ENCODE measurements around the gene BCKDHA. TPM values are rescaled to one million over a fixed set of nuclear protein-coding genes. Genes with fewer than 3 reads are reported as not detected.

Gene BCKDHA
- total and polyA plus RNA-seq, 9 of the 15 experiments (the other 6 are each of a cell fraction or from before 2014, with no cell fraction given), result 4.5 to 52.5 (median 14.1) TPM

DNA sequence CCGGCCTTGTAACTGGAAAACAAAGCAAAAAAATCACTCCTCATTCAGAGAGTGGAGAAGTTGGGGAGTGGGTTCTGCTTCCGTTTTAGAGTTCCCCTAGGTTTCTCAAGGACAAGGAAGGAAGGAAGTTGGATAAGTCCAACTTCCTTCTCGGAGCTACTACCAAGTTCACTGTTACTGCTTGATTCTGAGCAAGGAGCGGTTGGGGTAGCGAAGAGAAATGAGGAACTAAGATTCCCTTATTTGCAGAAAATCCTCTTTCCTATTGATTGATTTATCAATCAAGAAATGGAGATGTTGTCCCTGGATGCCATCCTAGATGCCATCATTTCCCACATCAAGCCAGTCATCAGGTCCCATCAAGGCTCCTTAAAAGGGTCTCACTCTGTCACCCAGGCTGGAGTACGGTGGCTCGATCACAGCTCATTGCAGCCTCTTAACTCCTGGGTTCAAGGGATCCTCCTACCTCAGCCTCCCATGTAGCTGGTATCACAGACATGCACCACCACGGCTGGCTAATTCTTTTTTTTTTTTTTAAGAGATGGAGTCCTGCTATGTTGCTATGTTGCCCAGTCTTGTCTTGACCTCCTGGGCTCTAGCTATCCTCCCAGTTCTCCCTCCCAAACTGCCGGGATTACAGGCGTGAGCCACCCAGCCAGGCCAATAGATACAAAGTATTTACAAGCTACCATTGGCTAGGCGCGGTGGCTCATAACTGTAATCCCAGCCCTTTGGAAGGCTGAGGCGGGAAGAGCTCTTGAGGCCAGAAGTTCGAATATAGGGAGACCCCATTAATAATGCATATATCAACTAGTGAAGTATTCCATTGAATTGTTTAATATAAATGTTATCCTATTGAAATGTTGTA is 32.9 kb upstream of the BCKDHA start (continued):
- TF ChIP-seq, protein P1, sequence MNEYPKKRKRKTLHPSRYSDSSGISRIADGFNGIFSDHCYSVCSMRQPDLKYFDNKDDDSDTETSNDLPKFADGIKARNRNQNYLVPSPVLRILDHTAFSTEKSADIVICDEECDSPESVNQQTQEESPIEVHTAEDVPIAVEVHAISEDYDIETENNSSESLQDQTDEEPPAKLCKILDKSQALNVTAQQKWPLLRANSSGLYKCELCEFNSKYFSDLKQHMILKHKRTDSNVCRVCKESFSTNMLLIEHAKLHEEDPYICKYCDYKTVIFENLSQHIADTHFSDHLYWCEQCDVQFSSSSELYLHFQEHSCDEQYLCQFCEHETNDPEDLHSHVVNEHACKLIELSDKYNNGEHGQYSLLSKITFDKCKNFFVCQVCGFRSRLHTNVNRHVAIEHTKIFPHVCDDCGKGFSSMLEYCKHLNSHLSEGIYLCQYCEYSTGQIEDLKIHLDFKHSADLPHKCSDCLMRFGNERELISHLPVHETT (CRISPR knock-in tag; conservative IDR thresholded peaks at IDR 0.05 in 1 of 2, IDR thresholded peaks at IDR 0.05 in 1 of 2), result peak in 1 of 2 experiments; percentile 38; a peak in 1 of 4 replicates
- TF ChIP-seq ESRRB (CRISPR knock-in tag; IDR thresholded peaks at IDR 0.05; ENCODE audit: borderline replicate concordance) (no peak), OTX1 (CRISPR knock-in tag; IDR thresholded peaks at IDR 0.05) (no peak), TAF1 (IDR thresholded peaks at IDR 0.05; ENCODE audit: control insufficient read depth, extremely low read depth, insufficient read depth, low read length, severe bottlenecking) (no peak), TSC22D4 (tag; IDR thresholded peaks at IDR 0.05) (no peak), BRD9 (IDR thresholded peaks at IDR 0.05; ENCODE audit: low read depth, partially characterized antibody) (peak; percentile 59), SIRT6 (IDR thresholded peaks at IDR 0.05; ENCODE audit: low read depth, low read length) (no peak), FUS (optimal IDR thresholded peaks at IDR 0.05; ENCODE audit: low read depth, low read length) (no peak), E2F3 (CRISPR knock-in tag; IDR thresholded peaks at IDR 0.05) (no peak), ZNF212 (CRISPR knock-in tag; IDR thresholded peaks at IDR 0.05) (no peak), ZNF717 (CRISPR knock-in tag; IDR thresholded peaks at IDR 0.05) (no peak), LCOR (CRISPR knock-in tag; IDR thresholded peaks at IDR 0.05) (no peak), XRCC3 (IDR thresholded peaks at IDR 0.05) (no peak), NONO (IDR thresholded peaks at IDR 0.05; ENCODE audit: low read depth in 2 of 2, low read length in 1 of 2) (no peak)
- TF ChIP-seq, protein P2, sequence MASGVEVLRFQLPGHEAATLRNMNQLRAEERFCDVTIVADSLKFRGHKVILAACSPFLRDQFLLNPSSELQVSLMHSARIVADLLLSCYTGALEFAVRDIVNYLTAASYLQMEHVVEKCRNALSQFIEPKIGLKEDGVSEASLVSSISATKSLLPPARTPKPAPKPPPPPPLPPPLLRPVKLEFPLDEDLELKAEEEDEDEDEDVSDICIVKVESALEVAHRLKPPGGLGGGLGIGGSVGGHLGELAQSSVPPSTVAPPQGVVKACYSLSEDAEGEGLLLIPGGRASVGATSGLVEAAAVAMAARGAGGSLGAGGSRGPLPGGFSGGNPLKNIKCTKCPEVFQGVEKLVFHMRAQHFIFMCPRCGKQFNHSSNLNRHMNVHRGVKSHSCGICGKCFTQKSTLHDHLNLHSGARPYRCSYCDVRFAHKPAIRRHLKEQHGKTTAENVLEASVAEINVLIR (CRISPR knock-in tag; IDR thresholded peaks at IDR 0.05), result no peak
- TF ChIP-seq, protein P3, sequence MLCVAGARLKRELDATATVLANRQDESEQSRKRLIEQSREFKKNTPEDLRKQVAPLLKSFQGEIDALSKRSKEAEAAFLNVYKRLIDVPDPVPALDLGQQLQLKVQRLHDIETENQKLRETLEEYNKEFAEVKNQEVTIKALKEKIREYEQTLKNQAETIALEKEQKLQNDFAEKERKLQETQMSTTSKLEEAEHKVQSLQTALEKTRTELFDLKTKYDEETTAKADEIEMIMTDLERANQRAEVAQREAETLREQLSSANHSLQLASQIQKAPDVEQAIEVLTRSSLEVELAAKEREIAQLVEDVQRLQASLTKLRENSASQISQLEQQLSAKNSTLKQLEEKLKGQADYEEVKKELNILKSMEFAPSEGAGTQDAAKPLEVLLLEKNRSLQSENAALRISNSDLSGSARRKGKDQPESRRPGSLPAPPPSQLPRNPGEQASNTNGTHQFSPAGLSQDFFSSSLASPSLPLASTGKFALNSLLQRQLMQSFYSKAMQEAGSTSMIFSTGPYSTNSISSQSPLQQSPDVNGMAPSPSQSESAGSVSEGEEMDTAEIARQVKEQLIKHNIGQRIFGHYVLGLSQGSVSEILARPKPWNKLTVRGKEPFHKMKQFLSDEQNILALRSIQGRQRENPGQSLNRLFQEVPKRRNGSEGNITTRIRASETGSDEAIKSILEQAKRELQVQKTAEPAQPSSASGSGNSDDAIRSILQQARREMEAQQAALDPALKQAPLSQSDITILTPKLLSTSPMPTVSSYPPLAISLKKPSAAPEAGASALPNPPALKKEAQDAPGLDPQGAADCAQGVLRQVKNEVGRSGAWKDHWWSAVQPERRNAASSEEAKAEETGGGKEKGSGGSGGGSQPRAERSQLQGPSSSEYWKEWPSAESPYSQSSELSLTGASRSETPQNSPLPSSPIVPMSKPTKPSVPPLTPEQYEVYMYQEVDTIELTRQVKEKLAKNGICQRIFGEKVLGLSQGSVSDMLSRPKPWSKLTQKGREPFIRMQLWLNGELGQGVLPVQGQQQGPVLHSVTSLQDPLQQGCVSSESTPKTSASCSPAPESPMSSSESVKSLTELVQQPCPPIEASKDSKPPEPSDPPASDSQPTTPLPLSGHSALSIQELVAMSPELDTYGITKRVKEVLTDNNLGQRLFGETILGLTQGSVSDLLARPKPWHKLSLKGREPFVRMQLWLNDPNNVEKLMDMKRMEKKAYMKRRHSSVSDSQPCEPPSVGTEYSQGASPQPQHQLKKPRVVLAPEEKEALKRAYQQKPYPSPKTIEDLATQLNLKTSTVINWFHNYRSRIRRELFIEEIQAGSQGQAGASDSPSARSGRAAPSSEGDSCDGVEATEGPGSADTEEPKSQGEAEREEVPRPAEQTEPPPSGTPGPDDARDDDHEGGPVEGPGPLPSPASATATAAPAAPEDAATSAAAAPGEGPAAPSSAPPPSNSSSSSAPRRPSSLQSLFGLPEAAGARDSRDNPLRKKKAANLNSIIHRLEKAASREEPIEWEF (CRISPR knock-in tag; IDR thresholded peaks at IDR 0.05), result no peak; the same call in 1 of the 2 replicates
- TF ChIP-seq, protein P4, sequence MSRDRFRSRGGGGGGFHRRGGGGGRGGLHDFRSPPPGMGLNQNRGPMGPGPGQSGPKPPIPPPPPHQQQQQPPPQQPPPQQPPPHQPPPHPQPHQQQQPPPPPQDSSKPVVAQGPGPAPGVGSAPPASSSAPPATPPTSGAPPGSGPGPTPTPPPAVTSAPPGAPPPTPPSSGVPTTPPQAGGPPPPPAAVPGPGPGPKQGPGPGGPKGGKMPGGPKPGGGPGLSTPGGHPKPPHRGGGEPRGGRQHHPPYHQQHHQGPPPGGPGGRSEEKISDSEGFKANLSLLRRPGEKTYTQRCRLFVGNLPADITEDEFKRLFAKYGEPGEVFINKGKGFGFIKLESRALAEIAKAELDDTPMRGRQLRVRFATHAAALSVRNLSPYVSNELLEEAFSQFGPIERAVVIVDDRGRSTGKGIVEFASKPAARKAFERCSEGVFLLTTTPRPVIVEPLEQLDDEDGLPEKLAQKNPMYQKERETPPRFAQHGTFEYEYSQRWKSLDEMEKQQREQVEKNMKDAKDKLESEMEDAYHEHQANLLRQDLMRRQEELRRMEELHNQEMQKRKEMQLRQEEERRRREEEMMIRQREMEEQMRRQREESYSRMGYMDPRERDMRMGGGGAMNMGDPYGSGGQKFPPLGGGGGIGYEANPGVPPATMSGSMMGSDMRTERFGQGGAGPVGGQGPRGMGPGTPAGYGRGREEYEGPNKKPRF (IDR thresholded peaks at IDR 0.05; ENCODE audit: low read depth, low read length), result no peak

All from K562 (cell line).